Keratinocyte (primary cell): Measurements from ENCODE around the gene MRO.

ENCODE experiments used
- CTCF ChIP-seq, 3 experiments: IDR thresholded peaks in 1 of 3; conservative IDR thresholded peaks in 1 of 3; optimal IDR thresholded peaks in 1 of 3; 2 replicates in 2 of 3; 3 replicates in 1 of 3; pipeline versions ENCODE3 to v1.5.1; 2011; ENCODE audit warnings: low read length in 3 of 3, mild to moderate bottlenecking in 3 of 3, moderate library complexity in 2 of 3, control low read depth in 1 of 3, inconsistent platforms in 1 of 3; ENCODE audit not compliant: insufficient read depth in 2 of 3; ENCODE audit errors: extremely low read depth in 1 of 3
- EZH2 ChIP-seq: IDR thresholded peaks from one replicate; pipeline ENCODE4 v1.6.1; 2012; ENCODE audit warnings: inconsistent platforms, mild to moderate bottlenecking, low read length, moderate library complexity

GRCh38 chr18:50826027-50826426 is 6.2 kb upstream of the MRO start:
- TF ChIP-seq CTCF (optimal IDR thresholded peaks at IDR 0.05 in 1 of 3, IDR thresholded peaks at IDR 0.05 in 1 of 3, conservative IDR thresholded peaks at IDR 0.05 in 1 of 3; ENCODE audit: extremely low read depth in 1 of 3, insufficient read depth in 2 of 3, low read length in 3 of 3) (no peak), EZH2 (no peak)
